GM12878 (cell line): ENCODE results near the gene IKZF1. TPM values are rescaled to one million over a fixed set of nuclear protein-coding genes. Genes with fewer than 3 reads are reported as not detected.
A peak's percentile ranks its signal among the peaks of the same experiment; 100 is the strongest.

Source experiments
- ATAC-seq: fragments of 200-7000 bp; cut with Tn5 transposase; 3 replicates; pipeline ENCODE4 v1.9.1; 2020; ENCODE audit warnings: mild to moderate bottlenecking, moderate library complexity
- BruUV-seq: library from RNA; stranded (reverse); fragments of 400-500 nt; replicated peaks from 2 replicates; lab custom pipeline; 2021; lab: Mats Ljungman, UMichigan
- CTCF ChIA-PET: fragments of 300-600 bp; sonication (Branson Sonifier 250); formaldehyde crosslinking; extraction: SDS; loops from one replicate; lab custom pipeline; 2021; ENCODE audit warnings: inconsistent platforms; lab: Yijun Ruan, JAX
- POLR2A ChIA-PET: fragments of 350-600 bp; formaldehyde crosslinking; extraction: SDS; loops from one replicate; lab custom pipeline; 2021; ENCODE audit warnings: inconsistent platforms; lab: Charles Lee
- RAD21 ChIA-PET: fragments of 300-600 bp; sonication (Branson Sonifier 250); formaldehyde crosslinking; loops from one replicate; lab custom pipeline; 2023; ENCODE audit warnings: antibody characterized with exemption; ENCODE audit not compliant: unreplicated experiment; lab: Charles Lee
- SMC1A ChIA-PET: fragments of 300-600 bp; sonication (Branson Sonifier 250); formaldehyde crosslinking; loops from one replicate; lab custom pipeline; 2023; ENCODE audit not compliant: unreplicated experiment, uncharacterized antibody; lab: Charles Lee
- DNase-seq: peaks from one replicate; pipeline ENCODE4 v3.0.0-alpha.2; 2011; ENCODE audit warnings: low read depth, low spot score
- FAIRE-seq: peaks from 3 replicates; lab custom pipeline; 2011; peaks lifted over from hg19 to GRCh38; lab: Jason Lieb, UNC
- H2AFZ ChIP-seq: 2 replicates; pipeline ENCODE4 v1.6.0; 2011; ENCODE audit warnings: low read depth, low read length, control low read depth; ENCODE audit not compliant: control insufficient read depth
- H3K27ac ChIP-seq: 2 replicates; pipeline ENCODE4 v1.5.1; 2011; ENCODE audit warnings: control low read depth; ENCODE audit not compliant: control insufficient read depth, insufficient read depth
- H3K27me3 ChIP-seq, 2 experiments: replicated peaks in 1 of 2; 2 replicates each; pipeline versions ENCODE4 v1.6.0 to v1.6.1; 2011; ENCODE audit warnings: low read length in 1 of 2; ENCODE audit not compliant: control insufficient read depth in 2 of 2, insufficient read depth in 2 of 2
- H3K36me3 ChIP-seq, 2 experiments: 2 replicates each; pipeline ENCODE4 v1.5.1; 2011; ENCODE audit warnings: low read length in 1 of 2; ENCODE audit not compliant: control insufficient read depth in 2 of 2, insufficient read depth in 2 of 2
- H3K4me1 ChIP-seq: 2 replicates; pipeline ENCODE4 v1.6.1; 2011; ENCODE audit warnings: mild to moderate bottlenecking, low read length, moderate library complexity, mixed read lengths; ENCODE audit not compliant: control insufficient read depth, insufficient read depth
- H3K4me2 ChIP-seq: 2 replicates; pipeline ENCODE4 v1.6.0; 2011; ENCODE audit warnings: control low read depth; ENCODE audit not compliant: control insufficient read depth, insufficient read depth
- H3K4me3 ChIP-seq: fragments of 200-600 bp; sonication (generic); 2 replicates; pipeline ENCODE4 v1.5.1; 2016
- H3K79me2 ChIP-seq: 2 replicates; pipeline ENCODE4 v1.6.0; 2011; ENCODE audit warnings: low read length; ENCODE audit not compliant: control insufficient read depth, insufficient read depth
- H3K9ac ChIP-seq: 2 replicates; pipeline ENCODE4 v1.8.0; 2011; ENCODE audit warnings: low read length, control low read depth, mixed read lengths; ENCODE audit not compliant: control insufficient read depth, insufficient read depth
- H3K9me3 ChIP-seq: replicated peaks from 3 replicates; pipeline ENCODE4 v1.5.1; 2011; ENCODE audit warnings: mild to moderate bottlenecking, low read length; ENCODE audit not compliant: control insufficient read depth, insufficient read depth
- H4K20me1 ChIP-seq: 2 replicates; pipeline ENCODE4 v1.6.0; 2011; ENCODE audit not compliant: control insufficient read depth, insufficient read depth
- ATF7 ChIP-seq: fragments of 450-650 bp; IDR thresholded peaks from 2 replicates; pipeline ENCODE4 v1.6.1; 2016; ENCODE audit warnings: low read depth, mild to moderate bottlenecking
- BMI1 ChIP-seq: fragments of 450-650 bp; IDR thresholded peaks from 2 replicates; pipeline ENCODE4 v1.6.1; 2016; ENCODE audit warnings: mild to moderate bottlenecking, moderate library complexity, borderline replicate concordance
- IKZF2 ChIP-seq, 2 experiments: fragments of 450-650 bp; IDR thresholded peaks; 2 replicates each; pipeline ENCODE4 v1.6.1; 2017; ENCODE audit warnings: mild to moderate bottlenecking in 2 of 2, moderate library complexity in 2 of 2
- LARP7 ChIP-seq: fragments of 450-650 bp; IDR thresholded peaks from 2 replicates; pipeline ENCODE4 v1.6.1; 2017; ENCODE audit warnings: mild to moderate bottlenecking
- NBN ChIP-seq: fragments of 450-650 bp; IDR thresholded peaks from 2 replicates; pipeline ENCODE4 v1.6.1; 2016
- PML ChIP-seq: IDR thresholded peaks from 2 replicates; pipeline ENCODE4 v1.6.1; 2012; ENCODE audit warnings: low read length, inconsistent platforms
- RELA ChIP-seq: fragments of 450-650 bp; IDR thresholded peaks from 2 replicates; pipeline ENCODE4 v1.8.0; 2014; ENCODE audit warnings: borderline replicate concordance; ENCODE audit not compliant: partially characterized antibody
- SRF ChIP-seq, 2 experiments: IDR thresholded peaks; 2 replicates each; pipeline ENCODE4 v1.6.1; 2011; ENCODE audit warnings: low read depth in 2 of 2, low read length in 2 of 2, mild to moderate bottlenecking in 1 of 2, moderate library complexity in 1 of 2
- ZBED1 ChIP-seq: IDR thresholded peaks from 2 replicates; pipeline ENCODE4 v1.6.1; 2016; ENCODE audit warnings: borderline replicate concordance
- WGBS: methylation state at CpG from one replicate; pipeline ENCODE4 v1.1.6; 2016; ENCODE audit warnings: low lambda C conversion rate; ENCODE audit not compliant: insufficient replicate concordance, insufficient coverage; ENCODE audit errors: missing lambda C conversion rate; 5-methylcytosine and 5-hydroxymethylcytosine counted together
- in situ Hi-C: fragments of 300-500 bp; cut with MboI; formaldehyde crosslinking; loops from 9 replicates; pipeline ENCODE4 v1.14.3; 2018; ENCODE audit warnings: mixed read lengths
- intact Hi-C: fragments of 100-400 bp; cut with micrococcal nuclease; formaldehyde crosslinking; loops from one replicate; pipeline ENCODE4 v1.14.2; 2022; ENCODE audit not compliant: unreplicated experiment
- polyA plus RNA-seq, 11 experiments: library from polyadenylated mRNA; depleted of rRNA in 4 of 11; unstranded in 6 of 11; stranded (reverse) in 5 of 11; fragments of >200 nt; fragmentation: Nextera tagmentation in 4 of 11; fragmentation: Illumina TruSeq in 1 of 11; extraction: Ambion mirVana in 4 of 11; extraction: Trizol in 1 of 11; gene quantifications; 1 replicate in 1 of 11; 2 replicates in 10 of 11; pipeline versions ENCODE4 v1.2.1 to v1.2.3, GENCODE V29; 2011 to 2016; ENCODE audit warnings: inconsistent platforms in 2 of 11, missing spikeins in 2 of 11, low read depth in 1 of 11
- total RNA-seq, 4 experiments: library from RNA; depleted of rRNA in 3 of 4; stranded (reverse); fragments of >200 nt in 3 of 4; fragmentation: Illumina TruSeq in 1 of 4; extraction: Trizol in 1 of 4; gene quantifications; 2 replicates each; pipeline versions ENCODE4 v1.2.1 to v1.2.3, GENCODE V29; 2013 to 2021
- TF ChIP-seq, protein P1 (sequence below): fragments of 450-650 bp; IDR thresholded peaks from 2 replicates; pipeline ENCODE4 v1.6.1; 2018; ENCODE audit warnings: mild to moderate bottlenecking, low read depth, moderate library complexity; ENCODE audit not compliant: partially characterized antibody
- TF ChIP-seq, protein P2 (sequence below): fragments of 450-650 bp; IDR thresholded peaks from 2 replicates; pipeline ENCODE4 v1.6.1; 2017; ENCODE audit warnings: mild to moderate bottlenecking, moderate library complexity
- TF ChIP-seq, protein P3 (sequence below): IDR thresholded peaks from 2 replicates; pipeline ENCODE4 v1.6.1; 2012; ENCODE audit warnings: improper control_type of control experiment, low read depth, low read length; ENCODE audit not compliant: insufficient replicate concordance

Gene IKZF1
- total and polyA plus RNA-seq, 10 of the 15 experiments (the other 5 are each of a cell fraction or from before 2014, with no cell fraction given), result 27.2 to 125 (median 71.6) TPM

GRCh38 chr7:50450590-50451032 lies 146.1 kb downstream of the IKZF1 start:
- intact Hi-C loops, result no loop called here
- ATAC-seq (no peak; the same call in 2 of the 3 replicates), DNase-seq (no peak), FAIRE-seq (no peak)
- Histone ChIP-seq H3K36me3 (peaks cover 0 to 2% of the 10 kb centered on the region in 2 experiments; a peak in 2 of 4 replicates), H3K4me1 (peaks cover 16% of the 10 kb centered on the region), H2AFZ (peak overlapping the region; percentile 83), H3K27me3 (no peaks in the 10 kb centered on the region; a peak in 1 of 4 replicates), H3K27ac (peak overlapping the region; percentile 28), H3K4me2 (peak overlapping the region; percentile 85), H3K9me3 (no peaks in the 10 kb centered on the region), H3K4me3 (peak overlapping the region; percentile 77), H3K79me2 (peaks cover 16% of the 10 kb centered on the region), H3K9ac (peak overlapping the region; percentile 42), H4K20me1 (no peaks in the 10 kb centered on the region)
- no TSS peak for BruUV-seq
- ChIA-PET RAD21 (no interaction called here), CTCF (interaction anchor here (2.6 kb wide), 1 partner anchor 23 kb away, joined by 8 read pairs; no protein-coding TSS in a partner anchor), SMC1A (interaction anchor here (1.2 kb wide), 1 partner anchor 83 kb away, joined by 3 read pairs; no protein-coding TSS in a partner anchor), POLR2A (no interaction called here)
- in situ Hi-C loops, result no loop called here
- 3% methylated on average over 32 of the region's 32 CpGs for WGBS
- TF ChIP-seq, protein P1, sequence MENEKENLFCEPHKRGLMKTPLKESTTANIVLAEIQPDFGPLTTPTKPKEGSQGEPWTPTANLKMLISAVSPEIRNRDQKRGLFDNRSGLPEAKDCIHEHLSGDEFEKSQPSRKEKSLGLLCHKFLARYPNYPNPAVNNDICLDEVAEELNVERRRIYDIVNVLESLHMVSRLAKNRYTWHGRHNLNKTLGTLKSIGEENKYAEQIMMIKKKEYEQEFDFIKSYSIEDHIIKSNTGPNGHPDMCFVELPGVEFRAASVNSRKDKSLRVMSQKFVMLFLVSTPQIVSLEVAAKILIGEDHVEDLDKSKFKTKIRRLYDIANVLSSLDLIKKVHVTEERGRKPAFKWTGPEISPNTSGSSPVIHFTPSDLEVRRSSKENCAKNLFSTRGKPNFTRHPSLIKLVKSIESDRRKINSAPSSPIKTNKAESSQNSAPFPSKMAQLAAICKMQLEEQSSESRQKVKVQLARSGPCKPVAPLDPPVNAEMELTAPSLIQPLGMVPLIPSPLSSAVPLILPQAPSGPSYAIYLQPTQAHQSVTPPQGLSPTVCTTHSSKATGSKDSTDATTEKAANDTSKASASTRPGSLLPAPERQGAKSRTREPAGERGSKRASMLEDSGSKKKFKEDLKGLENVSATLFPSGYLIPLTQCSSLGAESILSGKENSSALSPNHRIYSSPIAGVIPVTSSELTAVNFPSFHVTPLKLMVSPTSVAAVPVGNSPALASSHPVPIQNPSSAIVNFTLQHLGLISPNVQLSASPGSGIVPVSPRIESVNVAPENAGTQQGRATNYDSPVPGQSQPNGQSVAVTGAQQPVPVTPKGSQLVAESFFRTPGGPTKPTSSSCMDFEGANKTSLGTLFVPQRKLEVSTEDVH, result no peak
- TF ChIP-seq ATF7, result no peak
- TF ChIP-seq BMI1, result no peak
- no peak for TF ChIP-seq RELA
- TF ChIP-seq, protein P2, sequence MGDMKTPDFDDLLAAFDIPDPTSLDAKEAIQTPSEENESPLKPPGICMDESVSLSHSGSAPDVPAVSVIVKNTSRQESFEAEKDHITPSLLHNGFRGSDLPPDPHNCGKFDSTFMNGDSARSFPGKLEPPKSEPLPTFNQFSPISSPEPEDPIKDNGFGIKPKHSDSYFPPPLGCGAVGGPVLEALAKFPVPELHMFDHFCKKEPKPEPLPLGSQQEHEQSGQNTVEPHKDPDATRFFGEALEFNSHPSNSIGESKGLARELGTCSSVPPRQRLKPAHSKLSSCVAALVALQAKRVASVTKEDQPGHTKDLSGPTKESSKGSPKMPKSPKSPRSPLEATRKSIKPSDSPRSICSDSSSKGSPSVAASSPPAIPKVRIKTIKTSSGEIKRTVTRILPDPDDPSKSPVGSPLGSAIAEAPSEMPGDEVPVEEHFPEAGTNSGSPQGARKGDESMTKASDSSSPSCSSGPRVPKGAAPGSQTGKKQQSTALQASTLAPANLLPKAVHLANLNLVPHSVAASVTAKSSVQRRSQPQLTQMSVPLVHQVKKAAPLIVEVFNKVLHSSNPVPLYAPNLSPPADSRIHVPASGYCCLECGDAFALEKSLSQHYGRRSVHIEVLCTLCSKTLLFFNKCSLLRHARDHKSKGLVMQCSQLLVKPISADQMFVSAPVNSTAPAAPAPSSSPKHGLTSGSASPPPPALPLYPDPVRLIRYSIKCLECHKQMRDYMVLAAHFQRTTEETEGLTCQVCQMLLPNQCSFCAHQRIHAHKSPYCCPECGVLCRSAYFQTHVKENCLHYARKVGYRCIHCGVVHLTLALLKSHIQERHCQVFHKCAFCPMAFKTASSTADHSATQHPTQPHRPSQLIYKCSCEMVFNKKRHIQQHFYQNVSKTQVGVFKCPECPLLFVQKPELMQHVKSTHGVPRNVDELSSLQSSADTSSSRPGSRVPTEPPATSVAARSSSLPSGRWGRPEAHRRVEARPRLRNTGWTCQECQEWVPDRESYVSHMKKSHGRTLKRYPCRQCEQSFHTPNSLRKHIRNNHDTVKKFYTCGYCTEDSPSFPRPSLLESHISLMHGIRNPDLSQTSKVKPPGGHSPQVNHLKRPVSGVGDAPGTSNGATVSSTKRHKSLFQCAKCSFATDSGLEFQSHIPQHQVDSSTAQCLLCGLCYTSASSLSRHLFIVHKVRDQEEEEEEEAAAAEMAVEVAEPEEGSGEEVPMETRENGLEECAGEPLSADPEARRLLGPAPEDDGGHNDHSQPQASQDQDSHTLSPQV, result no peak
- no peak for TF ChIP-seq ZBED1
- 0 out of 2 replicates have a peak, but pooled peaks have one; percentile 20 for TF ChIP-seq NBN
- peak; percentile 26; the same call in 1 of the 2 replicates for TF ChIP-seq LARP7
- TF ChIP-seq, protein P3, sequence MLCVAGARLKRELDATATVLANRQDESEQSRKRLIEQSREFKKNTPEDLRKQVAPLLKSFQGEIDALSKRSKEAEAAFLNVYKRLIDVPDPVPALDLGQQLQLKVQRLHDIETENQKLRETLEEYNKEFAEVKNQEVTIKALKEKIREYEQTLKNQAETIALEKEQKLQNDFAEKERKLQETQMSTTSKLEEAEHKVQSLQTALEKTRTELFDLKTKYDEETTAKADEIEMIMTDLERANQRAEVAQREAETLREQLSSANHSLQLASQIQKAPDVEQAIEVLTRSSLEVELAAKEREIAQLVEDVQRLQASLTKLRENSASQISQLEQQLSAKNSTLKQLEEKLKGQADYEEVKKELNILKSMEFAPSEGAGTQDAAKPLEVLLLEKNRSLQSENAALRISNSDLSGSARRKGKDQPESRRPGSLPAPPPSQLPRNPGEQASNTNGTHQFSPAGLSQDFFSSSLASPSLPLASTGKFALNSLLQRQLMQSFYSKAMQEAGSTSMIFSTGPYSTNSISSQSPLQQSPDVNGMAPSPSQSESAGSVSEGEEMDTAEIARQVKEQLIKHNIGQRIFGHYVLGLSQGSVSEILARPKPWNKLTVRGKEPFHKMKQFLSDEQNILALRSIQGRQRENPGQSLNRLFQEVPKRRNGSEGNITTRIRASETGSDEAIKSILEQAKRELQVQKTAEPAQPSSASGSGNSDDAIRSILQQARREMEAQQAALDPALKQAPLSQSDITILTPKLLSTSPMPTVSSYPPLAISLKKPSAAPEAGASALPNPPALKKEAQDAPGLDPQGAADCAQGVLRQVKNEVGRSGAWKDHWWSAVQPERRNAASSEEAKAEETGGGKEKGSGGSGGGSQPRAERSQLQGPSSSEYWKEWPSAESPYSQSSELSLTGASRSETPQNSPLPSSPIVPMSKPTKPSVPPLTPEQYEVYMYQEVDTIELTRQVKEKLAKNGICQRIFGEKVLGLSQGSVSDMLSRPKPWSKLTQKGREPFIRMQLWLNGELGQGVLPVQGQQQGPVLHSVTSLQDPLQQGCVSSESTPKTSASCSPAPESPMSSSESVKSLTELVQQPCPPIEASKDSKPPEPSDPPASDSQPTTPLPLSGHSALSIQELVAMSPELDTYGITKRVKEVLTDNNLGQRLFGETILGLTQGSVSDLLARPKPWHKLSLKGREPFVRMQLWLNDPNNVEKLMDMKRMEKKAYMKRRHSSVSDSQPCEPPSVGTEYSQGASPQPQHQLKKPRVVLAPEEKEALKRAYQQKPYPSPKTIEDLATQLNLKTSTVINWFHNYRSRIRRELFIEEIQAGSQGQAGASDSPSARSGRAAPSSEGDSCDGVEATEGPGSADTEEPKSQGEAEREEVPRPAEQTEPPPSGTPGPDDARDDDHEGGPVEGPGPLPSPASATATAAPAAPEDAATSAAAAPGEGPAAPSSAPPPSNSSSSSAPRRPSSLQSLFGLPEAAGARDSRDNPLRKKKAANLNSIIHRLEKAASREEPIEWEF, result no peak
- no peak for TF ChIP-seq SRF (IDR thresholded peaks at IDR 0.05; ENCODE audit: low read depth in 2 of 2, low read length in 2 of 2)
- TF ChIP-seq PML, result no peak
- TF ChIP-seq IKZF2 (IDR thresholded peaks at IDR 0.05), result 0 out of 4 replicates have a peak, but pooled peaks of 1 of the 2 experiments have one; percentile 10
